Stimulated activated naive CD8-positive, alpha-beta T cell treated with anti-CD3 and anti-CD28 coated beads, Interleukin-15, Interleukin-2, amounts not matched to agents 100 U/mL and 50 U/mL, for 24 hours (primary cell): ENCODE results near the gene PHOSPHO1.
A peak's percentile ranks its signal among the peaks of the same experiment; 100 is the strongest.

Experiments used
- ATAC-seq: fragments of 150-1000 bp; cut with Tn5 transposase; one replicate; pipeline ENCODE4 v1.10.0; 2021
- DNase-seq: peaks from one replicate; pipeline ENCODE4 v3.0.0; 2021

PHOSPHO1 gene

DNA sequence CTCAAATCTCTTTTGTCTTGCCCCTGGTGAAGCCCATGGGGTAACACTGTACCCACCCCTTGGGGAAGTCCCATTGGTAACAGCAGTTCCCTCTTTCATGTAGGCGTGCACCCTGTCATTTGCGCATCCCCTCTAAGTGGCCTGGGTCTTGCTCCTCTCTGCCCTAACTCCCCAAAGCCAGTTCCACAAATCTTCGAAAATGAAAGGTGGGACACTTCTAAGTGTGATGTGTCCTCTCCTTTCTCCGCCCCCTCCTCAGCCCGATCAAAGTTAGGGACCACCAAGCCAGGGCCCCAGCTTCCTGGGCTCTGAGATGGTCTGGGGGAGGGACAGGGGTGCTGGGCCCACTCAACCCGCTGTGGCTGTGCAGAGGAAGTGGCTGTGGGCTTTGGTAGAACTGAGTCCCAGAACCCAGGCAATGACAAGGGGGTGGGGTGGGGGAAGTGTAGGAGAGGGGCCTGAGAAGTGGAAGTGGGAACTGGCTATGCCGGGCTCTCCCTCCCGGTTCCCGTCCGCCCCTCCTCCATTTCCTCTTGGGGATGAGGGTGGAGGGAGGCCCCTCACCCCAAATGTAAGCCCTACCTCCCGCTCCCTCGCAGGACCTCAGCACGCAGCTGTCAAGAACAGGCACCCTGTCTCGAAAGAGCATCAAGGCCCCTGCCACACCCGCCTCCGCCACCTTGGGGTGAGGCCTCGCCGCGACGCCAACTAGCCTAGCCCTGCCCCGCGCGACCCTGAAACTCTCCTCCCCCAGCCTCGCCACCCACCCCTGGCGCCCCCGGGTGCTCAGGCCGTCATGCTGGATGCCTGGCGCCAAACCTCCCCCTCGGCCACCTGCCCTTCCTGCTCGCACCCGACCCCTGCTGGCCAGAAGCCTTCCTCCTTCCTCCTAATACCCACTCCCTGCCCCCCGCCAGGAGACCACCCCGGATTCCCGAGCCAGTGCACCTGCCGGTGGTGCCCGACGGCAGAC is 11.4 kb downstream of the PHOSPHO1 start:
- peak; percentile 73 for DNase-seq
- ATAC-seq: peak; percentile 70

DNA sequence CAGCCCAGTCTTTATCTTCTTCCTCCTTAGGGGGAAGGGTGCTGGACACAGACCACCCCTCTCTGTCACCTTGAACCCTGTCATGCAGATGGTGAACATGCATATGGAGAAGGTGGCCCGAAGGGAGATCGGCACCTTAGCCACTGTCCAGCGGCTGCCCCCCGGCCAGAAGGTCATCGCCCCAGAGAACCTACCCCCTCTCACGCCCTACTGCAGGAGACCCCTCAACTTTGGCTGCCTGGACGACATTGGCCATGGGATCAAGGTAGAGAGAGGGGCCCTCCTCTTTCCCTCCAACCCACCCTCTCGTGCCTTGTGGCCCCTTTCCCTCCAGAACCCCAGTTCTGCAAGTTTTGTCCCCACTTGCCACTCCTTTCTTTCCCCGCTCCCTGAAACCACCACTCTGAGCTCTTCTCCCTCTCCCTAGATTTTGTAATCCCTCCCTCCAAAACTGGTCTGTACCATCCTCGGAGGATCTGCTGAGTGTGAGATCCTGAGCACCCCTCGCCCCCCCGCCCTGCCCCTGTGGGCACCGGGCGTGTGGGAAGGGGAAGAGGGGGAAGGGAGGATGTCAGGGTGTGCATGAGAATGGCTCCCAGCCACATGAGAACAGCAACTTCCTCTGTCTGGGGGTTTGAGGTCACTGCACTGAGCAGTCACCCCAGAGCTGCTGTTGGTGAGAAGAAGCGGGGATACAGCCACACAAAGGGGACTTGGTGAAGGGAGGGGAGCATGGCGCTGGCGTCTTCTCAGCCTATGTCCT is 12.8 kb downstream of the PHOSPHO1 start:
- DNase-seq (peak; percentile 68), ATAC-seq (peak; percentile 65)

DNA sequence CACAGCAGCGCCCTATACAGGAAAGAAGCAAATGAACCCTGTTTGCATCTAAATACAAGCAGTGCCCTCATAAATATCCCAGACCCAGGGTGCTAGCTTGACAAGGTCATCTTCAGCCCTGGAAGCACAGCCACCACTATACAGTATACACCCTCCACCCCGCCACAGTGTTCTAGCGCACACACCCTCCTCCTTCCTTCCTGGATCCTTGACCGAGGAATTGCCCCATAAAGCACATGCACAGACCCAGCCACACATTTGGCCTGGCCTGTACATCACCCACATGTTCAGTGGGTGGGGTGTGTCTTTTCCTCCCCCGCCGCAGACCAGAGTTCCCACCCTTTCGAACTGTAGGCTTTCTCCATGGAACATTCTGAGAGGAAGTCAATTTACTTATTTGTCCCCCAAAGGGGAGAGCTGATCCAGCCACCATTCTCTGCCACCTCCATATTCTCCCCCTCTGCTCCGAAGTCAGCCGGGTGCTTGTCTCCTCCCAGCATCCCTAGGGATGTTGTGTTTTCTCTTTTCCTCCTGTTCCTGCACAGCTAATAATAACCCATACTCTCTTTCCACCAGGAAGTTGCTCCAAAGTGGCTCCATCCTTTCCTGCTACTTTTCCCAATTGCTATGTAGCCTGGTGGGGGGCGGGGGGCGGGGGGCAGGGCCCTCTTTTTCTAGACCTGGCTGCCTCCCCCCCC is 13.5 kb downstream of the PHOSPHO1 start:
- DNase-seq (no peak), ATAC-seq (no peak)

DNA sequence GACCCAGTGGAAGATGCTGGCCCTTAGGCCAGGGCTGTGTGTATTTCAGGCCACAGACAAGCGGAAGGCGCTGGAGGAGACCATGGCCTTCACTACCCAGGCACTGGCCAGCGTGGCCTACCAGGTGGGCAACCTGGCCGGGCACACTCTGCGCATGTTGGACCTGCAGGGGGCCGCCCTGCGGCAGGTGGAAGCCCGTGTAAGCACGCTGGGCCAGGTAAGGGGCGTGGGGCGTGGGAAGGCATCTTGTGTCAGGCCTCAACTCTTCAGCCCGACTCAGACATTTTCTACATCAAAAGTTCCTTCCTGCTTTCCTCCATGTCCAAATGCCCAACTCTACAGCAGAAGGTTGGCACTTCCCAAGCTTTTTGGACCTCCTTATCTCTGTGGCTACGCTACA is 14.1 kb downstream of the PHOSPHO1 start:
- DNase-seq (no peak), ATAC-seq (no peak)

GRCh38 chr17:49214676-49215360 is 15.8 kb downstream of the PHOSPHO1 start:
- DNase-seq (no peak), ATAC-seq (no peak)

GRCh38 chr17:49213847-49214246 is 16.7 kb downstream of the PHOSPHO1 start:
- DNase-seq (no peak), ATAC-seq (no peak)

DNA sequence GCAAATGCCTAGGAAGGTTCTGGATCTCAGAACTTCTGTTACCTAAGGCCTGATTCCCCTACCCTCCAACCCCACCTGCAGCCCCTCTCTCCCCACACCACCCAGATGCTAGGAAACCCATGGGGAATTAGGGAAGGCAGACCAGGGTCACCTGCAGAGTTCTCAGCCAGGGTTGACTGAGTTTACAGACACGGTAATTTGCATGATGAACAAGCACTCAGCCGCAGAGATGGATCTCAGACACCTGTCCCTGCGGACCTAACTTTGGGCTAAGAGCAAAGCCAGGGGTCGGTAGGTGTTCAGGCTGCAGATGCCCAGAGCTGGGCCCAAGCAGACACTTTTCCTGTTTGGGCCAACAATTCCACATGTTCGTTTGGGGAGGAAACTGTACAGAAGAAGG is 17.2 kb downstream of the PHOSPHO1 start:
- DNase-seq: no peak
- ATAC-seq: no peak

- DNase-seq (peak; percentile 76), ATAC-seq (peak; percentile 91)
These were observed 20.2 kb downstream of the PHOSPHO1 start, which contains the start of the genes ABI3 and GNGT2 for GRCh38 chr17:49210158-49211029. TSS of gene ABI3 (plus strand) at chr17:49210707. CDS start at chr17:49210725, 18 bp downstream. TSS of gene GNGT2 (minus strand) at chr17:49210574. CDS start at chr17:49207422, 3,152 bp downstream.

DNA sequence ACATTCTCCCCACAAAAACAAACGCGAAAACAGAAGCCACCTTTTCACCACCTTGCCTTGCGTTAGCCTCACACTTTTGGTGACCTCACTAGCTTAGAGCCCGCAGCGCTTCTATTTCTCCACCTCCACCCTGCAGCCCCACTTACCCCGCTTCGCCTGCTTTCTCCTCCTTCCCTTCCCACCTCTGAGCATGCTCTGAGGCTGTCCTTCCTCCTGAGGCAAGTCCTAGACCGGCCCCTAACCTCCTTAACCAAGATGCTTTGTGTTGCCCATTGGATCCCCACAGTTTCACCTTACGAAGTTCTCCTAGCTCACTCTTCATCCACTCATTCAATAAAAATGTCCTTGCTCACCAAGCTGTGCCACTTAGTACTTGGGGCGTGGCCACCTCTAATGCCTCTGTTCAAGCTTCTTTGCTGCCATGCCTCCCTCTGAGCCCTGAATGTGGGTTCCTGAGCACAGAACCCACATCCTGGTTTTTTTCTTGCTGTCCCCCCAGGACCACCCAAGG is 21.5 kb downstream of the PHOSPHO1 start:
- DNase-seq (no peak), ATAC-seq (peak; percentile 6)

DNA sequence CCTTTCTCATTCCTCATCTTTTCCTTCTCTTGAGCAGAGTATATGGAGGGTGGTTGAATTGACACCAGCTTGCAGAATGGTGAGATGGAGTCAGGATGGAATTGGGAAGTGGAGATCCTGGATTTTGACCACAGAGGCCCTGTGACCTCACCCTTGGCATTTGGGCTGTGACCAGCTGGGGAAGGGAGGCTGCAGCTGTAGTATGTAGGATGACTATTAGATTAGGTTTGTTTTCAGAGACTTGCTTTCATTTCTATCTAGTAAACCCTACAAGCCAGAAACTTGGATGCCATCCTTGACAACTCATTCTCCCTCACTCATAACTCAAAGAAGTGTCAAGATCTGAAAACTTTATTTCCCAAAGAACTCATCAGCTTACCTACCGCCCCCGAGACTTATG is 26.1 kb downstream of the PHOSPHO1 start:
- ATAC-seq (no peak), DNase-seq (no peak)

GRCh38 chr17:49203796-49204195 is 26.8 kb downstream of the PHOSPHO1 start:
- ATAC-seq: no peak
- no peak for DNase-seq

GRCh38 chr17:49201481-49201927 is 29.1 kb downstream of the PHOSPHO1 start:
- no peak for ATAC-seq
- no peak for DNase-seq

DNA sequence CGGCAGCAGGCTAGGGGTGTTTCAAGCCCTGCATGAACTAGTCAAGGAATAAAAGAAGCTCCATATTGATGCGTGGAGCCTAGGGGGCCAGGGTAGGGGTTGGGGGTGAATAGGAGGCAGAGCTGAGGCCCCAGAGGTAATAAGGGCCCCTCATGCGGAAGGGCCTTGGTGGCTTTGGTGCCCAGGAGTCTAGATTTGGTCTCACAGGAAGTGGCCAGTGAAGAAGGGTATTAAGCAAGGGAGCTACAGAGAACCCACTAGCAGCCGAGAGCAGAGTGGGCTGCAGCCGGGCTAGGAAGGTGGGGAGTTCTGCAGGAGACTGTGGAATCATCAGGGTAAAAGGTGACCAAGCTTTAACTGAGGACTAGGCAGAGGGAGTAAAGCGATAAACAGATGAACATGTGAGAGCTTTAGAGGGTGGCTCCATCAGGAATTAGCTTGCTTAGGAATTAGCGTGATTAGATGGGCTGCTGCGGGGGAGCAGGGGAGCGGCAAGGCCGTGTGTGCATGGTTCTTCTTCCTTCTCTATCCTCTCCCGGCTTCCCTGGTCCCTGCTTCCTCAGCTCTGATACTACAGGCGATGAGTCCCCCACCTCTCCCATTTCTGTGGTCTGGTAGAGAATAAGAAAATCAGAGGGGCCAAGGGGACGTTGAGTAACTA is 30.0 kb downstream of the PHOSPHO1 start:
- DNase-seq (no peak), ATAC-seq (no peak)

DNA sequence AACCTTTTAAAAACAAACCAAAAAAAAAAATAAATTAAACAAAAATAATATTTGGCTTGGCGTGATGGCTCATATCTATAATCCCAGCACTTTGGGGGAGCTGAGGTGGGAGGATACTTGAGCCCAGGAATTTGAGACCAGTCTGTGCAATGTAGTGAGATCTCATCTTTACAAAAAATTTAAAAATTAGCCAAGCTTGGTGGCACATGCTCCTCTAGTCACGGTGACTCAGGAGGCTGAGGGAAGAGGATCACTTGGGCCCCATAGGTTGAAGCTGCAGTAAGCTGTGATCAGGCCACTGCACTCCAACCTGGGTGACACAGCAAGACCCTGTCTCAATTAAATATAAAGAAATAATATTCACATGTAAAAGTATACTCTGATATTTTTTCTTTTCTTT is 32.4 kb downstream of the PHOSPHO1 start:
- DNase-seq (no peak), ATAC-seq (no peak)

DNA sequence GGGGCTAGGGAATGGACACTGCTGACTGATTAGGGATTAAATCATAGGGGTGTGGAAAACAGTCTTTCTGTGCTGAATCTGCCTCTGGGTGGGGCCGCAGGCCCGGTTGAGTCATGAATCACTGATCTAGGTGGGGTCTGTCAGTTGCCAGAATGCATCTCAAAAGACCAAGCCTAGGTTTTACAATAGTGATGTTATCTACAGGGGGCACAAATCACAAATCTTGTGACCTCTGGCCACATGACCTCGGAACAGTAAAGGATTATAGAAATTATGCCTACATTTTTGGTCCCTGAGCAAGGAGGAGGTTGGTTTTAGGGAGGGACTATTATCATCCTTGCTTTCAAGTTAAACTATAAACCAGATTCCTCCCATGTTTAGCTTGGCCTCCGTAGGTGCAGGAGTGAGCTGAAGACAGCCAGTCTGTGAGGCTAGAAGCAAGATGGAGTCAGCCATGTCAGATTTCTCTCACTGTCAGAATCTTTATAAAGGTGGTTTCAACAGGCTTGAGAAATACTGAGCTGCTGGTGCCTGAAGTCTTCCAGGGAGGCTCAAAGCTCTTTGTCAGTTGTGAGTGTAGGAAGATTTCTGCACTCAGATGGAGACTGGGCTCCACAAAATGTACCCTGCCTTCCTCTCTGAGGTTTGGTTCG is 33.1 kb downstream of the PHOSPHO1 start:
- DNase-seq (no peak), ATAC-seq (no peak)

- DNase-seq: no peak
- no peak for ATAC-seq
These were observed 34.1 kb downstream of the PHOSPHO1 start for GRCh38 chr17:49196520-49196919.

DNA sequence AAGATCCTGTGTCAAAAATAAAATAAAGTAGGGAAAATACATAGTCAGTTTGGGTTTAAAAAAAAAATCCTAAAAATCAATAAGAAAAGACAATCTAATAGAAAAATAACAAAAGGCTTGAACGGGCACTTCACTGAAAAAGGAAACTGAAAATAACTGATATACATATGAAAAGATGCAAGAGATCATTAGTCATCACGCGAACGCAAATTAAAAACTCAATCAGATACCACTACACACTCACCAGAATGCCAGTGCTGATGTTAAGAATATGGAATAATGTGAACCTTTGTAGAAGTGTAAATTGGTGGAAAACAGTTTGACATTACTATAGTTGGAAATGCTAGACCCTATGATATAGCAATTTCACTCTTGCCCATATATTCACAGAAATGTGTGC is 34.8 kb downstream of the PHOSPHO1 start:
- DNase-seq (no peak), ATAC-seq (no peak)

DNA sequence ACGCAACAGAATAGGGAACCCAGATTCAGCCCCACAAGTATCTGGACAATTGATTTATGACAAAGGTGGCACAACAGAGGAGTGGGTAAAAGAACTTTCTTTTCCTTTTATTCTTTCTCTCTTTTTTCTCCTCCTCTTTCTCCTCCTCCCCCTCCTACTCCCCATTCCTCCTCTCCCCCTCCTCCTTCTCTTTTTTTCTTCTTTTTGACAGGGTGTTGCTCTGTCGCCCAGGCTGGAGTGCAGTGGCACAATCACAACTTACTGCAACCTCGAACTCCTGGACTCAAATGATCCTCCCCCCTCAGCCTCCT is 36.3 kb downstream of the PHOSPHO1 start:
- no peak for DNase-seq
- ATAC-seq: no peak

DNA sequence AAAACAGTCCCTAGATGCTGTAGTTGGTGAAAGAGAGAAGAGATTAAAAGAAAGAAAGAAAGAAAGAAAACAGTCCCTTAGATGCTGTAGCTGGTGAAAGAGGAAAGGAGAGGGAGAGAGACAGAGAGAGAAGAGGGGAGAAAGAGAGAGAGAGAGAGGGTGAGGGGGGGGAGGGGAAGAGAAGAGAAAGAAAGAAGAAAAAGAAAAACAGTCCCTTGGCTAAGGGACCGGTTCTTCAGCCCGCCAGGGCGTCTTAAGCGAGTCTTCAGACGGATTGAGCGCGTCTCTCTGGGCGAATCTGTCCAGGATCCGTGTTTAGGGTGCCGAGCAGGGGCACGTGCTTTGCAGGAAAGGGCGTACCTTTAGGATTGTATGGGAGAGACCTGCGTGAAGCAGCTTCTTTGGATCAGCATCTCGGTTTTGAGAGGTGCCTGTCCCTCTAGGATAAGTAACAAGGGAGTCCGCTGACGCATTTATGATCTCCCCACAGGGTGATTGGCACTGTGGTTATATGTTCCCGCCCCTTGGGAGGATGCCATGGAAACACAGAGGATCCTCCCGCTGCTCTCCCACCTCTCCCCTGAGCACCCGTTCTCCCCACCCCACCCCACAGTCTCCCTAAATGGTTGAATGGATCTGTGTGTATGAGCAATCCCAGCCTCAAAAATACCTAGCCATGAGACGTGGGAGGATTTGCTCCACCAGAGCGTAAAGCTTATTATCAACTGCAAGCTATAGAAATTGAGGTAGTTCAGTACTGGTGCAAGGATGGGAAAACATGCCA is 36.9 kb downstream of the PHOSPHO1 start:
- DNase-seq (peak; percentile 45), ATAC-seq (no peak)
